Type B pancreatic cell (in vitro differentiated cells): Measurements from ENCODE around the gene SMCR8. TPM values are rescaled to one million over a fixed set of nuclear protein-coding genes. Genes with fewer than 3 reads are reported as not detected.

Source experiments
- DNase-seq: peaks from one replicate; pipeline ENCODE4 v3.0.0; 2021; ENCODE audit warnings: mixed read lengths; ENCODE audit not compliant: unreplicated experiment; ENCODE audit errors: extremely low spot score
- H3K27ac Mint-ChIP-seq: 2 replicates; pipeline ENCODE4 v1.8.0; 2021; ENCODE audit warnings: mild to moderate bottlenecking, mixed read lengths
- H3K27me3 Mint-ChIP-seq: 2 replicates; pipeline ENCODE4 v1.8.0; 2021; ENCODE audit warnings: mixed read lengths
- H3K36me3 Mint-ChIP-seq: 2 replicates; pipeline ENCODE4 v1.8.0; 2021; ENCODE audit warnings: mixed read lengths
- H3K4me1 Mint-ChIP-seq: one replicate; pipeline ENCODE4 v1.8.0; 2021; ENCODE audit warnings: mixed read lengths; ENCODE audit not compliant: unreplicated experiment
- H3K4me3 Mint-ChIP-seq: 2 replicates; pipeline ENCODE4 v1.8.0; 2021; ENCODE audit warnings: mild to moderate bottlenecking, mixed read lengths
- H3K9me3 Mint-ChIP-seq: 2 replicates; pipeline ENCODE4 v1.8.0; 2021; ENCODE audit warnings: mixed read lengths
- total RNA-seq: library from RNA; stranded (reverse); gene quantifications from 2 replicates; pipeline ENCODE4 v1.2.1, GENCODE V29; 2021; ENCODE audit warnings: low replicate concordance
- TF ChIP-seq, protein P1 (sequence below): fragments of 200-600 bp; sonication (generic); conservative IDR thresholded peaks from 2 replicates; pipeline ENCODE4 v1.5.0; 2021; ENCODE audit warnings: antibody characterized with exemption, mild to moderate bottlenecking

The SMCR8 gene
- total RNA-seq, 1 donor from 2014 or later: 20.2 TPM

DNA sequence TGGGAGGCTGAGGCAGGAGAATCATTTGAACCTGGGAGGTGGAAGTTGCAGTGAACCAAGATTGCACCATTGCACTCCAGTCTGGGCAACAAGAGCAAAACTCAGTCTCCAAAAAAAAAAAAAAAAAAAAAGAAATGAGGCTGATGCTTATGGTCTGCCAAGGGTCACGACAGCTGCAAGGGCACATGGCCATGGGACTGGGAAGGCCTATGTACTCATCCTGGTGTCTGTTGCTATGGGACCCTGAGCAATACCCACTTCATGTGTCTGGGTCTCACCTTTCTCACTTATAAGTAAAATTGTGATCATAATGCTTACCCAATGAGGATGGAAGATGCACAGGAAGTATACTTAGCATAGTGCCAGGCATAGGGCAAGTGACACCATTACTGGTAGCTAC is 38.0 kb upstream of the SMCR8 start:
- H3K36me3 Mint-ChIP-seq: peaks cover 6% of the 10 kb centered on the region
- TF ChIP-seq, protein P1, sequence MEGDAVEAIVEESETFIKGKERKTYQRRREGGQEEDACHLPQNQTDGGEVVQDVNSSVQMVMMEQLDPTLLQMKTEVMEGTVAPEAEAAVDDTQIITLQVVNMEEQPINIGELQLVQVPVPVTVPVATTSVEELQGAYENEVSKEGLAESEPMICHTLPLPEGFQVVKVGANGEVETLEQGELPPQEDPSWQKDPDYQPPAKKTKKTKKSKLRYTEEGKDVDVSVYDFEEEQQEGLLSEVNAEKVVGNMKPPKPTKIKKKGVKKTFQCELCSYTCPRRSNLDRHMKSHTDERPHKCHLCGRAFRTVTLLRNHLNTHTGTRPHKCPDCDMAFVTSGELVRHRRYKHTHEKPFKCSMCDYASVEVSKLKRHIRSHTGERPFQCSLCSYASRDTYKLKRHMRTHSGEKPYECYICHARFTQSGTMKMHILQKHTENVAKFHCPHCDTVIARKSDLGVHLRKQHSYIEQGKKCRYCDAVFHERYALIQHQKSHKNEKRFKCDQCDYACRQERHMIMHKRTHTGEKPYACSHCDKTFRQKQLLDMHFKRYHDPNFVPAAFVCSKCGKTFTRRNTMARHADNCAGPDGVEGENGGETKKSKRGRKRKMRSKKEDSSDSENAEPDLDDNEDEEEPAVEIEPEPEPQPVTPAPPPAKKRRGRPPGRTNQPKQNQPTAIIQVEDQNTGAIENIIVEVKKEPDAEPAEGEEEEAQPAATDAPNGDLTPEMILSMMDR: no peak

DNA sequence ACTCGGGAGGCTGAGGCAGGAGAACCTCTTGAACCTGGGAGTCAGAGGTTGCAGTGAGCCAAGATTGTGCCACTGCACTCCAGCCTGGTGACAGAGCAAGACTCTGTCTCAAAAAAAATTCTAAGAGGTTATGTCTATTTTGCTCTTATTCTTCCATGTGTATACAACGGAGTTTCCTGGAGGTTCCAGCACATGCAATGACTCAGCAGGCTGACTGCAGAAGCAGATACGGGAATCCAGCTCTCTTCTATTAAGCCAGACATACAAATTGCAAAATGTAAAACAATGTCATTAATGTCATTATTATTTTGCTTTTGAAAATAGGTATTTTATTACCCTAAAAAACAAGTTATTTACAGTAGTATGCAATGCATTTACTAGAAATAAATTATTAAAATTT is 36.2 kb upstream of the SMCR8 start:
- Mint-ChIP-seq H3K36me3 (peaks cover 5% of the 10 kb centered on the region), H3K27me3 (no peaks in the 10 kb centered on the region), H3K9me3 (no peaks in the 10 kb centered on the region), H3K27ac (no peak overlapping the region), H3K4me1 (no peaks in the 10 kb centered on the region), H3K4me3 (no peak overlapping the region)
- DNase-seq: no peak
- TF ChIP-seq, protein P1: no peak

More for the DNA sequence above, 38.0 kb upstream of the SMCR8 start:
- Mint-ChIP-seq H3K4me1 (no peaks in the 10 kb centered on the region), H3K27me3 (no peaks in the 10 kb centered on the region), H3K27ac (no peak overlapping the region), H3K4me3 (no peak overlapping the region), H3K9me3 (no peaks in the 10 kb centered on the region)
- no peak for DNase-seq

DNA sequence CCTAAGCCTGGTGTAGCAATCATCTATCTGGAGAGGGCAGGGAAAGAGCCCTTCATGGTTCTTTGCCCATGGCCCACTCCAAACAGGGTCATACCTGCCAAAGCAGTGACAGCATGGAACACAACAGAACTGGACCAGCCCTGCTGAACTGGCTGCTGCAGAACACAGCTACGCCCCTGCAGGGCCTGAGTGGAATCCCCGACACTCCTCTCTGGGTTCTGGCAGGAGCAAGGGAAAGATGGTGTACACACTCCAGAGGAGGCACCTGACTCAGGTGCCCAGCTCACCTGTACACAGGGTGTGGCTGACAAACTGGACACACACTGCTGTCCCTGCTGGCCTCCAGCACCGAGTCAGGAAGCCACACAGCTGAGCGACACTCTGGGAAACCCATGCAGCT is 34.8 kb upstream of the SMCR8 start:
- H3K27me3 Mint-ChIP-seq: no peaks in the 10 kb centered on the region
- H3K4me3 Mint-ChIP-seq: no peak overlapping the region
- no peak for DNase-seq
- H3K27ac Mint-ChIP-seq: no peak overlapping the region
- peaks cover 12% of the 10 kb centered on the region for H3K36me3 Mint-ChIP-seq
- H3K9me3 Mint-ChIP-seq: no peaks in the 10 kb centered on the region
- no peaks in the 10 kb centered on the region for H3K4me1 Mint-ChIP-seq
- TF ChIP-seq, protein P1: no peak

DNA sequence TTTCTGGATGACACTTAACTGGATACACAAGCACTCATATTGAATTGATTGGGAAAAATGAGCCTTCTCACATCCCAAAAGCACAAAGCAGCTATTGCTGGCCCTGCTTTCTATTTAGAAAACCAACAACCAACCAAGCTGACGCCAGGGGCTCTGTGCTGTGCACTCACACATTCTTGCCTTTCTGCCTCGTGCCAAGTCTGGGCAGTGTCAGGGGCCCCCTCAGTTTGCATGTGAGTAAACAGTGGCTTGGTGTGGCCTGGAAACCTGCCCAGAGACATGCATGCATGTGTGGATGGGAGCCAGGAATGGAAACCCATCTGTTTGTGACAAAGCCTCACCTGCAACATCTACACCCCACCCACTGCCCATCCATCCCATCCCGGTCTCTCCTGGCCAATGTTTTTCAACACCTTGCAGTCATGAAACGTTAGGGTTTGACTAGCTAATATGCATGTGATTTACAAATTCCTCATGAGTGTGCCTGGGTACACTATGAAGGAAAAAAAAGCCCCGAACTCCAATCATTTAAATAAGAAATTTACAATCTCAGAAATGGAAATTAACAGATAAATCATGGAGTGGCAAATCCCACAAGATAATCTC is 34.2 kb upstream of the SMCR8 start:
- Mint-ChIP-seq H3K9me3 (no peaks in the 10 kb centered on the region), H3K4me1 (no peaks in the 10 kb centered on the region), H3K27me3 (no peaks in the 10 kb centered on the region), H3K27ac (no peak overlapping the region), H3K4me3 (no peak overlapping the region), H3K36me3 (peaks cover 12% of the 10 kb centered on the region)
- TF ChIP-seq, protein P1: no peak
- DNase-seq: no peak

DNA sequence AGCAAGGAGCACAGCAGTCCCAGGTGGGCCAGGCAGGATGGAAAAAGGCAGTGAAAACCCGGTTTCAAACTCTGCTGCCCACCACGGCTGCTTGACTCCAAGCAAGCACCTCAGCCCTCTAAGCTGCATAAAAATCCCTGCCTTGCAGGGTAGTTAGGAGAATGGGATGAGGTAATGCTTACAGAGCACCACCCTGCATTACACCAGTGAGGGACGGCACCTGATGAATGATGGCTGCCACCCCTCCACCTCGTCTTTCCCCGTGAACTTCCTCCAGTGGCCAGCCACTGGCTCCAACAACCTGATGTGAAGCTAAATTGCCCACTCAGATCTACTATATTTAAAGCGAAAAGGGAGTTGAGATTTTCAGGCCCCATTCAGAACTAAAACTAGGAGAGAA is 33.3 kb upstream of the SMCR8 start:
- TF ChIP-seq, protein P1: no peak
- DNase-seq: no peak
- Mint-ChIP-seq H3K9me3 (no peaks in the 10 kb centered on the region), H3K27me3 (no peaks in the 10 kb centered on the region), H3K27ac (no peak overlapping the region), H3K4me1 (no peaks in the 10 kb centered on the region), H3K36me3 (peaks cover 16% of the 10 kb centered on the region), H3K4me3 (no peak overlapping the region)

DNA sequence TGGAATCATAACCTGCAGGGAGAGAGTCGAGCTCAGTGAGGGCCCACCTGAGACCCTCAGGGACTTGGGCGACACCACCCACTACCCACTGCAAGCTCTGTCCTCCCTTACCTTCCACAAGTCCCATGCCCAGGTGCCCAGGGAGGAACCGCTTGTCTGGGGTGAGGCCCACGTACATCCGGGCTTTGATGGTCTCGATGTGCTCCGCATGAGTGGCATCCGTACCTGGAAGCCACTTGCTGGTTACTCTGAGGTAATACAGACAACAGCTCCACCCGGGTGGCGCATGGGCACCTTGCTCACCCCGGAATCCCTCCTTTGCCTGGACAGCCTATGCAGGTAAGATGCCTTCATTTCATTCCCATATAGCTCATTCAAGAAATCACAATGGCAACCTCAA is 29.8 kb upstream of the SMCR8 start:
- Mint-ChIP-seq H3K27me3 (no peaks in the 10 kb centered on the region), H3K9me3 (no peaks in the 10 kb centered on the region), H3K36me3 (peaks cover 26% of the 10 kb centered on the region), H3K27ac (no peak overlapping the region), H3K4me3 (no peak overlapping the region), H3K4me1 (no peaks in the 10 kb centered on the region)
- no peak for DNase-seq
- TF ChIP-seq, protein P1: no peak
